Measurements from ENCODE around the gene AKT2. TPM values are rescaled to one million over a fixed set of nuclear protein-coding genes. Genes with fewer than 3 reads are reported as not detected.

AKT2 gene
- total RNA-seq, 1 experiment from 2014 or later: 141 TPM

DNA sequence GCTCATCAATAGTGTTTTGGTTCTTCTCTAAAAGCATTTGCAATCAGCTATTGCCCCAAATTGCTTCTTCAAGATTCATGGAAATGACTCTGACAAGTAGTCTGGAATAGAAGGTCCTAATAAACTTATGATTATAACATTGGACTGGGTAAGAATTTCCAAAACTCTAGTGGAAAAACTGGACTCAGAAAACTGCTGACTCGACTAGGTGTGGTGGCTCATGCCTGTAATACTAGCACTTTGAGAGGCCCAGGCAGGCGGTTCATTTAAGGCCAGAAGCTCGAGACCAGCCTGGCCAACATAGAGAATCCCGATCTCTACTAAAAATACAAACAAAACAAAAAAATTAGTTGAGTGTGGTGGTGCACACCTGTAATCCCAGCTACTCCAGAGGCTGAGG lies 15.5 kb upstream of the AKT2 start:
- H3K9me3 ChIP-seq (ENCODE audit: control insufficient read depth in 1 of 2, insufficient read depth in 1 of 2, low read depth in 1 of 2, low read length in 2 of 2): no peaks in the 10 kb centered on the region
- H2AFZ ChIP-seq (ENCODE audit: low read depth, low read length, poor library complexity, severe bottlenecking): no peak overlapping the region
- H3K4me2 ChIP-seq (ENCODE audit: low read length): no peak overlapping the region
- no peaks in the 10 kb centered on the region for H3K79me2 ChIP-seq (ENCODE audit: insufficient read depth, low read length)
- DNase-seq (ENCODE audit: low read depth, low spot score) (no peak), ATAC-seq (no peak)
- no peaks in the 10 kb centered on the region for H4K20me1 ChIP-seq (ENCODE audit: insufficient read depth)
- no peaks in the 10 kb centered on the region for H3K9me2 ChIP-seq (ENCODE audit: insufficient read depth)
- no peaks in the 10 kb centered on the region; a peak in 1 of 4 replicates for H3K36me3 ChIP-seq (ENCODE audit: control insufficient read depth in 1 of 2, insufficient read depth in 2 of 2, low read length in 2 of 2)
- H3K27ac ChIP-seq (ENCODE audit: low read depth, low read length): no peak overlapping the region
- no peaks in the 10 kb centered on the region for H3K4me1 ChIP-seq (ENCODE audit: control insufficient read depth in 1 of 2, insufficient read depth in 2 of 2, low read length in 2 of 2)
- BruUV-seq (replicated peaks): no TSS peak
- no peak overlapping the region for H3K4me3 ChIP-seq (replicated peaks in 1 of 2; ENCODE audit: low read depth in 1 of 2, low read length in 2 of 2)
- TF ChIP-seq SIN3A (IDR thresholded peaks at IDR 0.05; ENCODE audit: low read depth) (no peak), EZH2 (IDR thresholded peaks at IDR 0.05) (no peak), ZFX (IDR thresholded peaks at IDR 0.05) (no peak), FOSL1 (IDR thresholded peaks at IDR 0.05; ENCODE audit: low read depth) (no peak)
- ChIA-PET POLR2A (no interaction called here), CTCF (no interaction called here), RAD21 (ENCODE audit: low non-redundant PET in 1 of 2, low total read pairs in 2 of 2, uncharacterized antibody in 2 of 2, unreplicated experiment in 2 of 2) (no interaction called here)
- H3K9ac ChIP-seq (ENCODE audit: low read length): no peak overlapping the region
- no peaks in the 10 kb centered on the region for H3K27me3 ChIP-seq (ENCODE audit: insufficient read depth, low read length)
- intact Hi-C loops (cut with micrococcal nuclease): loop anchor here (10.0 kb wide), 1 partner anchor 224 kb away; no protein-coding TSS in a partner anchor

GRCh38 chr19:40298026-40298425 lies 12.9 kb upstream of the AKT2 start:
- Histone ChIP-seq H2AFZ (ENCODE audit: low read depth, low read length, poor library complexity, severe bottlenecking) (no peak overlapping the region), H3K27me3 (ENCODE audit: insufficient read depth, low read length) (no peaks in the 10 kb centered on the region), H3K9me2 (ENCODE audit: insufficient read depth) (no peaks in the 10 kb centered on the region), H4K20me1 (ENCODE audit: insufficient read depth) (no peaks in the 10 kb centered on the region), H3K4me3 (replicated peaks in 1 of 2; ENCODE audit: low read depth in 1 of 2, low read length in 2 of 2) (no peak overlapping the region), H3K79me2 (ENCODE audit: insufficient read depth, low read length) (no peaks in the 10 kb centered on the region), H3K27ac (ENCODE audit: low read depth, low read length) (no peak overlapping the region), H3K9ac (ENCODE audit: low read length) (no peak overlapping the region), H3K4me2 (ENCODE audit: low read length) (no peak overlapping the region), H3K9me3 (ENCODE audit: control insufficient read depth in 1 of 2, insufficient read depth in 1 of 2, low read depth in 1 of 2, low read length in 2 of 2) (no peaks in the 10 kb centered on the region), H3K4me1 (ENCODE audit: control insufficient read depth in 1 of 2, insufficient read depth in 2 of 2, low read length in 2 of 2) (no peaks in the 10 kb centered on the region), H3K36me3 (ENCODE audit: control insufficient read depth in 1 of 2, insufficient read depth in 2 of 2, low read length in 2 of 2) (no peaks in the 10 kb centered on the region; a peak in 1 of 4 replicates)
- ATAC-seq (no peak), DNase-seq (ENCODE audit: low read depth, low spot score) (no peak)
- TF ChIP-seq JUND (IDR thresholded peaks at IDR 0.05): no peak
- TF ChIP-seq, protein P1, sequence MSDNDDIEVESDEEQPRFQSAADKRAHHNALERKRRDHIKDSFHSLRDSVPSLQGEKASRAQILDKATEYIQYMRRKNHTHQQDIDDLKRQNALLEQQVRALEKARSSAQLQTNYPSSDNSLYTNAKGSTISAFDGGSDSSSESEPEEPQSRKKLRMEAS (IDR thresholded peaks at IDR 0.05): no peak
- TF ChIP-seq, protein P2, sequence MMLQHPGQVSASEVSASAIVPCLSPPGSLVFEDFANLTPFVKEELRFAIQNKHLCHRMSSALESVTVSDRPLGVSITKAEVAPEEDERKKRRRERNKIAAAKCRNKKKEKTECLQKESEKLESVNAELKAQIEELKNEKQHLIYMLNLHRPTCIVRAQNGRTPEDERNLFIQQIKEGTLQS (IDR thresholded peaks at IDR 0.05): no peak
- no peak for TF ChIP-seq ZNF274 (IDR thresholded peaks at IDR 0.05; ENCODE audit: low read depth, low read length)
- TF ChIP-seq YY1 (IDR thresholded peaks at IDR 0.05; ENCODE audit: extremely low read depth, insufficient replicate concordance, low read depth, low read length): no peak
- no peak for TF ChIP-seq EGR1 (IDR thresholded peaks at IDR 0.05; ENCODE audit: low read depth)
- no peak for TF ChIP-seq FOSL1 (IDR thresholded peaks at IDR 0.05; ENCODE audit: low read depth)
- no peak for TF ChIP-seq POLR2AphosphoS5 (IDR thresholded peaks at IDR 0.05; ENCODE audit: low read depth, low read length)
- no peak for TF ChIP-seq EZH2phosphoT487 (IDR thresholded peaks at IDR 0.05; ENCODE audit: borderline replicate concordance)
- TF ChIP-seq POLR2A (IDR thresholded peaks at IDR 0.05; ENCODE audit: borderline replicate concordance, extremely low read depth, insufficient read depth, insufficient read length): no peak
- no peak for TF ChIP-seq SP1 (IDR thresholded peaks at IDR 0.05; ENCODE audit: low read depth)
- TF ChIP-seq ELF1 (IDR thresholded peaks at IDR 0.05; ENCODE audit: borderline replicate concordance, low read depth): no peak
- TF ChIP-seq SIN3A (IDR thresholded peaks at IDR 0.05; ENCODE audit: low read depth): no peak
- TF ChIP-seq ZFX (IDR thresholded peaks at IDR 0.05): no peak
- BruUV-seq (replicated peaks): no TSS peak
- CTCF ChIA-PET: no interaction called here
- RAD21 ChIA-PET (ENCODE audit: low non-redundant PET in 1 of 2, low total read pairs in 2 of 2, uncharacterized antibody in 2 of 2, unreplicated experiment in 2 of 2): no interaction called here
- POLR2A ChIA-PET: no interaction called here
- intact Hi-C loops (cut with micrococcal nuclease): no loop called here
